Endothelial cell of umbilical vein (primary cell): ENCODE data around the gene IL16. TPM values are rescaled to one million over a fixed set of nuclear protein-coding genes. Genes with fewer than 3 reads are reported as not detected.

ENCODE experiments used
- BruUV-seq: library from RNA; stranded (reverse); fragments of 400-500 nt; replicated peaks from 2 replicates; lab custom pipeline; 2021; lab: Mats Ljungman, UMichigan
- CTCF ChIA-PET: fragments of 300-600, 350-600 bp; sonication (Branson Sonifier 250); formaldehyde crosslinking; loops from one replicate; lab custom pipeline; 2021; ENCODE audit warnings: antibody characterized with exemption, inconsistent platforms; lab: Charles Lee
- POLR2A ChIA-PET: fragments of 300-600, 350-600 bp; sonication (Branson Sonifier 250); formaldehyde crosslinking; loops from one replicate; lab custom pipeline; 2021; ENCODE audit warnings: antibody characterized with exemption, inconsistent platforms; lab: Charles Lee
- DNase-seq: peaks from one replicate; pipeline ENCODE4 v3.0.0-alpha.2; 2011; ENCODE audit warnings: low read depth, low spot score
- FAIRE-seq: peaks from 2 replicates; lab custom pipeline; 2011; peaks lifted over from hg19 to GRCh38; lab: Jason Lieb, UNC
- H2AFZ ChIP-seq: 2 replicates; pipeline ENCODE4 v1.6.0; 2012; ENCODE audit warnings: low read depth, low read length, control low read depth, inconsistent platforms
- H3K27ac ChIP-seq: 2 replicates; pipeline ENCODE4 v1.5.1; 2011; ENCODE audit warnings: low read depth, mild to moderate bottlenecking, control low read depth, low read length, moderate library complexity; ENCODE audit not compliant: insufficient read depth
- H3K27me3 ChIP-seq, 2 experiments: 2 replicates each; pipeline versions ENCODE4 v1.6.0 to v1.6.1; 2011; ENCODE audit warnings: low read length in 2 of 2, mixed read lengths in 1 of 2; ENCODE audit not compliant: control insufficient read depth in 2 of 2, insufficient read depth in 2 of 2
- H3K36me3 ChIP-seq, 2 experiments: 2 replicates in 1 of 2; 3 replicates in 1 of 2; pipeline ENCODE4 v1.5.1; 2011; ENCODE audit warnings: low read length in 2 of 2, mild to moderate bottlenecking in 1 of 2, moderate library complexity in 1 of 2; ENCODE audit not compliant: control insufficient read depth in 2 of 2, insufficient read depth in 2 of 2; ENCODE audit errors: extremely low read depth in 1 of 2
- H3K4me1 ChIP-seq: 3 replicates; pipeline ENCODE4 v1.5.1; 2011; ENCODE audit warnings: mild to moderate bottlenecking, low read length; ENCODE audit not compliant: control insufficient read depth, insufficient read depth; ENCODE audit errors: extremely low read depth
- H3K4me2 ChIP-seq: 2 replicates; pipeline ENCODE4 v1.6.1; 2011; ENCODE audit warnings: low read length, control low read depth, mixed read lengths; ENCODE audit not compliant: insufficient read depth
- H3K4me3 ChIP-seq, 3 experiments: fragments of 200-600 bp in 1 of 3; sonication (generic), shearing (Covaris generic) in 1 of 3; replicated peaks in 1 of 3; 2 replicates each; pipeline ENCODE4 v1.5.1; 2011 to 2016; ENCODE audit warnings: control low read depth in 3 of 3, low read length in 3 of 3, mild to moderate bottlenecking in 2 of 3, inconsistent platforms in 1 of 3, low read depth in 1 of 3, moderate library complexity in 1 of 3; ENCODE audit not compliant: insufficient read depth in 1 of 3
- H3K79me2 ChIP-seq: 2 replicates; pipeline ENCODE4 v1.6.0; 2012; ENCODE audit warnings: low read length, inconsistent platforms; ENCODE audit not compliant: control insufficient read depth, insufficient read depth
- H3K9ac ChIP-seq: replicated peaks from 2 replicates; pipeline ENCODE3; 2011; ENCODE audit warnings: low read length, control low read depth; ENCODE audit not compliant: insufficient read depth; ENCODE audit errors: extremely low read depth
- H3K9me1 ChIP-seq: replicated peaks from 3 replicates; pipeline ENCODE4 v1.6.0; 2011; ENCODE audit warnings: mild to moderate bottlenecking, low read length; ENCODE audit not compliant: control insufficient read depth, insufficient read depth; ENCODE audit errors: extremely low read depth
- H3K9me3 ChIP-seq: replicated peaks from 2 replicates; pipeline ENCODE4 v1.5.1; 2012; ENCODE audit warnings: low read length, inconsistent platforms; ENCODE audit not compliant: control insufficient read depth, insufficient read depth
- H4K20me1 ChIP-seq: replicated peaks from 2 replicates; pipeline ENCODE3; 2011; ENCODE audit warnings: mild to moderate bottlenecking, low read length; ENCODE audit not compliant: control insufficient read depth, insufficient read depth; ENCODE audit errors: extremely low read depth
- EZH2 ChIP-seq: IDR thresholded peaks from 2 replicates; pipeline ENCODE4 v1.6.1; 2012; ENCODE audit warnings: borderline replicate concordance, low read depth, mild to moderate bottlenecking, moderate library complexity, low read length, inconsistent platforms; ENCODE audit not compliant: severe bottlenecking
- FOS ChIP-seq: IDR thresholded peaks from 2 replicates; pipeline ENCODE4 v1.6.1; 2011; ENCODE audit warnings: mild to moderate bottlenecking, low read length, moderate library complexity, borderline replicate concordance; ENCODE audit not compliant: insufficient read depth
- GATA2 ChIP-seq: IDR thresholded peaks from 2 replicates; pipeline ENCODE4 v1.7.0; 2011; ENCODE audit warnings: low read depth, mild to moderate bottlenecking, moderate library complexity, mixed read lengths, low read length; ENCODE audit not compliant: insufficient read length, insufficient read depth
- JUN ChIP-seq: IDR thresholded peaks from 2 replicates; pipeline ENCODE4 v1.6.1; 2011; ENCODE audit warnings: borderline replicate concordance, low read depth; ENCODE audit not compliant: insufficient read length, insufficient read depth
- MYC ChIP-seq: IDR thresholded peaks from one replicate; pipeline ENCODE4 v1.6.1; 2011; ENCODE audit warnings: mild to moderate bottlenecking, low read depth, low read length
- POLR2A ChIP-seq: IDR thresholded peaks from 2 replicates; pipeline ENCODE4 v1.6.1; 2012; ENCODE audit warnings: low read depth, mild to moderate bottlenecking, control low read depth, low read length
- POLR2AphosphoS5 ChIP-seq: IDR thresholded peaks from 2 replicates; pipeline ENCODE4 v1.6.1; 2012; ENCODE audit warnings: low read depth, mild to moderate bottlenecking, control low read depth, low read length, moderate library complexity; ENCODE audit not compliant: insufficient read depth
- dilution Hi-C: fragments of 300-500 bp; cut with MboI; formaldehyde crosslinking; loops from one replicate; pipeline ENCODE4 v1.15.0; 2019; ENCODE audit warnings: low sequenced_read_pairs; ENCODE audit not compliant: extremely low pct_ligation_motif_present
- intact Hi-C: fragments of 100-400 bp; cut with micrococcal nuclease; formaldehyde crosslinking; loops from one replicate; pipeline ENCODE4 v1.10.0; 2022
- polyA plus RNA-seq, 4 experiments: library from polyadenylated mRNA; depleted of rRNA in 3 of 4; stranded (reverse) in 3 of 4; unstranded in 1 of 4; fragments of >200 nt; gene quantifications; 2 replicates each; pipeline versions ENCODE4 v1.2.1 to v1.2.3, GENCODE V29; 2011 to 2012; ENCODE audit warnings: missing spikeins in 1 of 4
- total RNA-seq: library from RNA; stranded (reverse); gene quantifications from 2 replicates; pipeline ENCODE4 v1.2.3, GENCODE V29; 2021
- TF ChIP-seq, protein P1 (sequence below): IDR thresholded peaks from 2 replicates; pipeline ENCODE4 v1.6.1; 2011; ENCODE audit not compliant: insufficient read depth, insufficient read length
- TF ChIP-seq, protein P2 (sequence below), 2 donors: IDR thresholded peaks; 1 replicate in 1 of 2; 2 replicates in 1 of 2; pipeline ENCODE4 v1.5.1; 2011; ENCODE audit warnings: low read length in 2 of 2, mild to moderate bottlenecking in 2 of 2, moderate library complexity in 2 of 2, control low read depth in 1 of 2, inconsistent platforms in 1 of 2, low read depth in 1 of 2; ENCODE audit not compliant: insufficient read depth in 1 of 2; ENCODE audit errors: extremely low read depth in 1 of 2

Gene IL16
- total and polyA plus RNA-seq, 2 donors (not counting 3 experiments of a cell fraction or from before 2014, with no cell fraction given): 0.29 to 2.1 TPM

GRCh38 chr15:81255315-81255957, 58.8 kb downstream of the IL16 start:
- POLR2A ChIA-PET: no interaction called here

More at GRCh38 chr15:81255315-81255957, 58.8 kb downstream of the IL16 start:
- no TSS peak for BruUV-seq
- no peaks in the 10 kb centered on the region for H3K4me1 ChIP-seq
- no peak for TF ChIP-seq JUN
- TF ChIP-seq EZH2: no peak
- TF ChIP-seq, protein P1, sequence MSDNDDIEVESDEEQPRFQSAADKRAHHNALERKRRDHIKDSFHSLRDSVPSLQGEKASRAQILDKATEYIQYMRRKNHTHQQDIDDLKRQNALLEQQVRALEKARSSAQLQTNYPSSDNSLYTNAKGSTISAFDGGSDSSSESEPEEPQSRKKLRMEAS: no peak
- TF ChIP-seq, protein P2, sequence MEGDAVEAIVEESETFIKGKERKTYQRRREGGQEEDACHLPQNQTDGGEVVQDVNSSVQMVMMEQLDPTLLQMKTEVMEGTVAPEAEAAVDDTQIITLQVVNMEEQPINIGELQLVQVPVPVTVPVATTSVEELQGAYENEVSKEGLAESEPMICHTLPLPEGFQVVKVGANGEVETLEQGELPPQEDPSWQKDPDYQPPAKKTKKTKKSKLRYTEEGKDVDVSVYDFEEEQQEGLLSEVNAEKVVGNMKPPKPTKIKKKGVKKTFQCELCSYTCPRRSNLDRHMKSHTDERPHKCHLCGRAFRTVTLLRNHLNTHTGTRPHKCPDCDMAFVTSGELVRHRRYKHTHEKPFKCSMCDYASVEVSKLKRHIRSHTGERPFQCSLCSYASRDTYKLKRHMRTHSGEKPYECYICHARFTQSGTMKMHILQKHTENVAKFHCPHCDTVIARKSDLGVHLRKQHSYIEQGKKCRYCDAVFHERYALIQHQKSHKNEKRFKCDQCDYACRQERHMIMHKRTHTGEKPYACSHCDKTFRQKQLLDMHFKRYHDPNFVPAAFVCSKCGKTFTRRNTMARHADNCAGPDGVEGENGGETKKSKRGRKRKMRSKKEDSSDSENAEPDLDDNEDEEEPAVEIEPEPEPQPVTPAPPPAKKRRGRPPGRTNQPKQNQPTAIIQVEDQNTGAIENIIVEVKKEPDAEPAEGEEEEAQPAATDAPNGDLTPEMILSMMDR (IDR thresholded peaks at IDR 0.05; ENCODE audit: extremely low read depth in 1 of 2, insufficient read depth in 1 of 2, low read depth in 1 of 2, low read length in 2 of 2): no peak
- no peak for TF ChIP-seq POLR2A
- no peak for TF ChIP-seq FOS
- TF ChIP-seq MYC: no peak
- no peak for TF ChIP-seq GATA2
- no peak for TF ChIP-seq POLR2AphosphoS5
- H2AFZ ChIP-seq: no peak overlapping the region
- H3K27ac ChIP-seq: no peak overlapping the region
- no peaks in the 10 kb centered on the region for H3K9me3 ChIP-seq
- dilution Hi-C loops (no loop called here), intact Hi-C loops (no loop called here)
- H3K9me1 ChIP-seq: no peaks in the 10 kb centered on the region
- H3K79me2 ChIP-seq: no peaks in the 10 kb centered on the region
- H3K27me3 ChIP-seq: peaks cover 4 to 8% of the 10 kb centered on the region in 2 experiments
- H3K4me2 ChIP-seq: no peak overlapping the region
- CTCF ChIA-PET: interaction anchor here (0.8 to 5.7 kb wide), 4 partner anchors 11 to 150 kb away, joined by 3 to 41 read pairs (median 8); no protein-coding TSS in a partner anchor
- H3K36me3 ChIP-seq: no peaks in the 10 kb centered on the region
- no peak overlapping the region for H3K9ac ChIP-seq
- DNase-seq (no peak), FAIRE-seq (no peak)
- H3K4me3 ChIP-seq: no peak overlapping the region
- no peaks in the 10 kb centered on the region for H4K20me1 ChIP-seq
